ENCODE data around the gene MCM5.
"Not testable (repeated sequence)": the region's sequence is repeated elsewhere in the genome, so short reads cannot be mapped to it uniquely, and the experiment has no call there.

The MCM5 gene

DNA sequence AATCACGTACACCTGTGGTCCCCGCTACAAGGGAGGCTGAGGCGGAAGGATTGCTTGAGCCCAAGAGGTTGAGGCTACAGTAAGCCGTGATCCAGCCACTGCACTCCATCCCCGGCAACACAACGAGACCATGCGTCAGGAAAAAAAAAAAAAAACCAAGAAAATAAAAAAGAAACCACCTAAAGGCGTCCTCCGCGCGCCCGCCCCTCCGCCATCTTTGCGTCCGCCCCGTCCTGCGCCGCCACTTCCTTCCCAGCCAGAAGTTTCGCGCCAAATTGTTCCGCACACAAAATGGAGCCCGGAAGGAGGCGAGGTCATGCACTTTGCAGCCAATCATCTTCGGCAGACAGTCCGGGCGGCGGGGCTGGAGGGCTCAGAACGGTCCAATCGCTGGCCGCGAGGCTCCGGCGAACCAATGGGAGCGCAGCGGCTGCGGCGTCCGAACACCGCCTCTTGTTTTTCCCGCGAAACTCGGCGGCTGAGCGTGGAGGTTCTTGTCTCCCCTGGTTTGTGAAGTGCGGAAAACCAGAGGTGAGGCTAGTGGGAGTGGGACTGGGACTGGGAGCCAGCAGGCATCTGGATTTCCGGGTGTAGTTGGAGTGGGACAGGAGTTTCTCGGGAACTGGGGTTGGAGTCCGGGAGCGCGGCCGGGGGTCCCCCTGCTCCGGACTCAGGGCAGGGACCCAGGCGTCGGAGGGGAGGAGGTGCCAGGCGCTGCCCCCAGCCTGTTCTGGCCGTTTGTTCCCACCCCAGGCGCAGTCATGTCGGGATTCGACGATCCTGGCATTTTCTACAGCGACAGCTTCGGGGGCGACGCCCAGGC is at the start of gene MCM5:
TSS of gene MCM5 (plus strand) at position 463 of the 823 bp plus-strand sequence. CDS start at position 762, 299 bp downstream.
- DNase-seq, result peak; percentile 93 to 96

DNA sequence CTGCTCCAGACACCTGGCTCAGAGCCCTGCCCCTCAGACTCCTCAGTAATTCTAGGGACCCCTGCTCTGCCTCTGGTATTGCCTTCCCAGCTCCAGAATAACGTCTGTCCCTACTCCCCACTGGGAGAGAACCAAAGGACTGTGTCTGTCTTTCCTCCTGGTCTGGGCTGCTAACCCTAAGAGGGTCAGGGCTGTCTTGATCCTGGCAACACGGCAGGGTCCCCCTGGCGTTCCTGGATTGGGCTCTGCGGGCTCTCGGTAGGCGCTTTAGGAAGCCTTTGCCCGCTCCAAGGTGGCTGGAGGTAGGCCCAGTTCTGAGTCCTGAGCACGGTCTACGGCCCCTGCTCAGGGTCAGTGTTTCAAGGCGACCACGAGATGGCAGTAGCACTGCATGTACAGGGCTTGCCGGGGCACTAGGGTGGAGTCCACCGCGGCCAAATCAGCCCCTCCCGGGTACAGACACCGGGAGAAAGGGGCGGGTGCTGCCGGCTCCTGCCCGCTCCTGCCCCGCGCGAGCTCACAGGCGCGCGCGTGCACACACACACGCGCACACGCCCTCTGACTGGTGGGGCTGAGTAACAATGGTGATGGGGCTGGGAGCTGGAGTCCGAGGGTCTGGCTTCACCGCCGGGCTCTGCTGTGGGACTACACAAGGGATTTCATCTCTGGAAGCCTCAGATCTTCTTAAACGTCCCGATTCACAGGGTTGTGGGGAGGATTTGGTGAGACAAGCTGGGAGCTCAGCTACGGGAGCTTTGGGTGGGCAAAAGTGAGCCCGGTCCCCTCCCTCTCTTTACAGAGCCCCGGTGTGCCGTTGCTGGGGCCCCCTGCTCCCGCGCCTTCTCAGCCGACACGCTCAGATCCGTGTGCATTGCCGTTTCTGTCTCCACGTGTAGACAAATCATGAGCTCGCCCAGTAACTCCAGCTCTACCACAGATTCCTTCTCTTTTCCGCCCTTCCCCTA is 49.1 kb upstream of the MCM5 start:
- DNase-seq, result peak; percentile 80 to 81

DNA sequence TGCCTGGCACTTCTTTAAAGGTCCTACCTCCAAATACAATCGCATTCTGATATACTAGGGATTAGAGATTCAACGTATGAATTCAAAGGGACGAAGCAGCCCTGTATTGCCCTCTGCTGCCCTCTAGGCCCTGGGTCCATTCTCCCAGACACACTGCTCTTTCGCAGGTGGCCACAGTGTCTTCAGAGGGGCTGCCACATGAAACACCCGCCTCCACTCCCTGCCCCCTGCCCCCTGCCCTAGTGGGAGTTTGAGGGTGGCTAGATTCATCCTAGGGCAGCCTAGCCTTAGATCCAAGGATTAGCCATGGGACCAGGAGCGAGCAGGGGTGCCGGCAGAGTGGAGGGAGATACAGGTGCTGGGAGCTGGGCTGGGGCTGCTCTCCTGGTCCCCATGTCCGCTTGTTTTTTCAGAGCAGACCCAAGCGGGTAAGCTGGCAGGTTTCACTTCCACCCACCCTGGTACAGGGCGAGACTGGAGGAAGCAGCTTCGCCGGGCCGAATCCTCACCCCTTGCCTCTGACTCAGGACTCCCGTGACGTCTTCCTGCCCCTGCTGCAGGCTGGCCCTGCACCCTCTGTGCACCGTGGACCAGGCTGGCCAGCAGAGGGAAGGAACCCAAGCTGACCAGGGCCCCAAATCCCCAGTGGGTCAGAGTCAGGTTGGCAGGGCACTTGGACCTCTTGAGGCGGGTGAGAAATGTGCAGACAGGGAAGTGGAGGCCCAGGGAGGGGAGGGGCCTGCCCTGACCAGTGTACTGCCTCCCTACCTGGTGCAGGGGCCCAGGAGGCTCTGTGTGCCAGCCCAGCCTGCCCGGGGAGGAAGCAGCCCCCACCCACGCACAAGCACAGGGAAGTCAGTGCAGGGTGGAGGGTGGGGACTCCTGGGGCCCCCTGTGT is 47.5 kb upstream of the MCM5 start:
- DNase-seq, result peak; percentile 44 to 50

DNA sequence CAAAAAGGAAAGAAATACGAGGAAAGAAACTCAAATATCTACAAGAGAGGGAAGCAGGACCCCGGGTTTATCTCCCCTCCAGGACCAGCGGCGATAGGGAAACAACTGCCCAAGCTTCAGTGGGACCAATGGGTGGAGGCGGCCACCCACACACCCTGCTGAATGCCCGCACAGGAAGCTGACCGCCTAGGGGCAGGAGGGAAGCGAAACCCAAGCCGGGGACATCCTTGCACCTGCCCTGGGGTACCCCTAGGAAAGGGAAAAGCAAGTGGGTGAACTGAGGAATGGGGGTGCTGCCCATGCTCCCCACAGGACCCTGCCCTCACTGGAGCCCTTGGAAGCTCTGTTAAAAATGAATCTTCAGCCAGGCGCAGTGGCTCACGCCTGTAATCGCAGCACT is 46.6 kb upstream of the MCM5 start:
- DNase-seq, result no peak

DNA sequence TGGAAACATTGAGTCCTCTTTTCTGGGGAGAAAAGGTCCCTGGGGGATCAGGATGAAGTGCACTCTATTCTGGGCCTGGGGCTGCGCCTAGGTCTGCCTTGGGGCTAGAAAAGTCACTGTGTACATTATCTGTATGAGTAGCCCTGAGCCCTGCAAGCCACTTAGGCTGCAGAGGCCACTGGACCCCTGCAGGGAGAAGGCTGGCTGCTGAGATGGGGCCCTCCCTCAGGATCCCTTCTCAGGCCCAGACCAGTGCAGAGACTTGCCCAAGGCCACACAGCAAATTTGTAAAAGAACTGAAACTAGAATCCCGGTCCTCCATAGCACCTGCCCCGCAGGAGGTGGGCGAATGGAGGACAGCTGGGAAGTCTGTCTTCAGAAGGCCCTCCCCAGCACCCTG is 45.9 kb upstream of the MCM5 start:
- no peak for DNase-seq

DNA sequence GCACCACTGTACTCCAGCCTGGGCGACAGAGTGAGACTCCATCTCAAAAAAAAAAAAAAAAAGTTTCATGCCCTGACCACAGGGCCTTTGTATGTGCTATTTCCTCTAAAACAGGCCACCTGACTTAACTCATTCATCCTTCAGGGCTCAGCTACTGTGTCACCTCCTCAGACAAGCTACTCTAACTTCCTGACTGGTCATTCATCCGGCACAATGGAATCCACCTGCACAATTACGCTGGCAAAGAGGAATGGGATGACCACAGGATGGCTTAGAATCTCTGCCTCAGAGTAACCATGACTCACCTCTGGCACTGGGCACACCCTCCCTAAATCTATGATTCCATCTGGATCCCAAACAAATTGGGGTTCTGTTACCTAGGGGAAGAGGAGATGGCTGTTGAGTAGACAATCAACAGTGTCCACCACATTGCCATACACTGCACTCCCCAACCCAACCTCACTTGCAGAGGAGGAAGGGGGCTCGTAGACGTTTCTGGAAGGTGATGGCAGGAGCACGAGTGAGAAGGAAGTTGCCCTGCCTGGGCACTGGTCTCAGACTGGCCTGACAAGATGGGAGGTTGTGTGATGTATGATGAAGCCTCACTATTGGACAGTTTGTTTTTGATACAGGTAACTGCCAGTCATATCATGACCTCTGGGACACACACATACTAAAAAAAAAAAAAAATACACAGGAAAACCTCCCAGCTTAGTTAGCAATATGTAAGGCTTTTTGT is 41.9 kb upstream of the MCM5 start:
- no peak for DNase-seq

DNA sequence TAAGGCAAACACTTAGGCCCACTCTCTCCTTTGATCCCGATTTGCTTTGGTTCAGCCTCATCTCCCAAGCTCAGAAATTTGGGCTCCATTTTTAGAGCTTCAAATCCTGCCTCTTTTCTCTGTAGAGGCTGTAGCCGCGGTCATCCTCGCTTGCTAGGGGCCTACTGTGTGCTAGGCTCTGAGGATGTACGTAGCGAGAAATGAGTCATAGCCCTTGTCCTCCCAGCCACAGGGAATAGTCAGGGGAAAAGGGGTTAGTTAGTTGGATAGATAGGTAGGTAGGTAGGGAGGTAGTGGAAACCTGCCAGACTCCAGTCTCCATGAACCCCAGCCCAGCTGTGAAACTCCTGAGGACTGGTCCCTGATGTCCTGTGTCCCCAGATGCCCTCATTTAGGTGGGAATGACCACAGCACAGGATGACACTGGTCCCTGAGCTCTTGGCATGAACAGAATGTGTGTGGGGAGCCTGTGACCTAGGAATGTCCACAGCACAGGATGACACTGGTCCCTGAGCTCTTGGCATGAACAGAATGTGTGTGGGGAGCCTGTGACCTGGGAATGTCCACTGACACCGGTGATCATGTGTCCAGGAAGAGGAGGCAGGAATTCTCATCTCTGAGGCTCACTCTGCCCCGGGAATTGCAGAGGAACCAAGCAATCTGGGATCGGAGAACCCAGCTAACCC is 40.4 kb upstream of the MCM5 start:
- DNase-seq, result no peak

DNA sequence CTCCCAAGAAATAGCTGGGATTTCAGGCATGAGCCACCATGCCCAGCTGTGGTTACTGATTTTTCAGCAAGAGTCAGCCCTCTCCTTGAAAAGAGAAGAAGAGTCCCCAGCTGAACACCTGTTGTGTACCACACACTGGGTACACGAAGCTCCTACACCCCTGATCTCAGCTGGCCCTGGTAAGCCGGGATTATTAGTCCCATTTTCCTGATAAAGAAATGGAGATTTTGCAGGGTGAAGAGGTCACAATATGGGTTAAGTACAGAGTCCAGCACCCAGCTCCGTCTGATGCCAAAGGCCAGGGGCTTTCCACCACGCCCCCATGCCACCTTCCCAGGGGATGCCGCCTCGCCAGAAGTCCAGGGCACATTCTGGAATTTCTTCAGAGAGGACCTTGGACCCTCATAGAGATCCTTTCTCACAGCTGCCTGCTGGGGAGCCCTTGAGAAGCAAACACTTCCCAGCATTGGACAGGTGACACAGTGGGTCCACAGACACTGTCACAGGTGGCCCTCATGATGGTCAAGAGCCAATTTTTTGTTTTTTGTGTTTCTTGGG is 38.9 kb upstream of the MCM5 start:
- DNase-seq, result no peak

DNA sequence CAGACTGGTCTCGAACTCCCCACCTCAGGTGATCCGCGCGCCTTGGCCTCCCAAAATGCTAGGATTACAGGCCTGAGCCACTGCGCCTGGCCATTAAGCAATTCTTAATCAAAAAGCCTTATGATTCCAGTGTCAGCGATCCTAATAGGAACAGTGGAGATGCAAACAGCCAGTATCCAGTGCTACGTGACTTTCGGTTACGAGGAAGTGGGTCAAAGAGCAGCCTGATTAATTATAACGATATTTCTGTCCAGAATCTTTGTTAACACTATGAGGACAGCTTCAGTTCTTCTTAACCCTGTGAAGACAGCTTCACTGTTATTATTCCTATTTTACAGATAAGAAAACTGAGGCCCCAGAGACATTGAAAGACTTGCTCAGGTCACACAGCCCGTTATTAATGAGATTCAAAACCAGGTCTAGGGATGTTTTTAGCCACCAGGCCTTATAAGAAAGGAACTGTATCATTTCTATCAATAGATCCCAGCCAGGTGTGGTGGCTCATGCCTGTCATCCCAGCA is 36.3 kb upstream of the MCM5 start:
- no peak for DNase-seq

DNA sequence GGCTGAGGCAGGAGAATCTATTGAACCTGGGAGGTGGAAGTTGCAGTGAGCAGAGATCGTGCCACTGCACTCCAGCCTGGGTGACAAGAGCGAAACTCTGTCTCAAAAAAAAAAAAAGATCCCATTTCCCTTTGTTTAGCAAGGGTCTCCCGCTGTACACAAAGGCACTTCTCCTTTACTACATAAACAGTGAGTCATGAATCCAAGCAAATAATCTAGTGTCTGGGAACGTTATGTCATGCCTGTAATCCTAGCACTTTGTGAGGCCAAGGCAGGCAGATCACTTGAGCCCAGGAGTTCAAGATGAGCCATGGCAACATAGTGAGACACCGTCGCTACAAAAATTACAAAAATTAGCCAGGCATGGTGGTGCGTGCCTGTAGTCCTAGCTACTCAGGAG is 35.7 kb upstream of the MCM5 start:
- not testable (repeated sequence) for DNase-seq

DNA sequence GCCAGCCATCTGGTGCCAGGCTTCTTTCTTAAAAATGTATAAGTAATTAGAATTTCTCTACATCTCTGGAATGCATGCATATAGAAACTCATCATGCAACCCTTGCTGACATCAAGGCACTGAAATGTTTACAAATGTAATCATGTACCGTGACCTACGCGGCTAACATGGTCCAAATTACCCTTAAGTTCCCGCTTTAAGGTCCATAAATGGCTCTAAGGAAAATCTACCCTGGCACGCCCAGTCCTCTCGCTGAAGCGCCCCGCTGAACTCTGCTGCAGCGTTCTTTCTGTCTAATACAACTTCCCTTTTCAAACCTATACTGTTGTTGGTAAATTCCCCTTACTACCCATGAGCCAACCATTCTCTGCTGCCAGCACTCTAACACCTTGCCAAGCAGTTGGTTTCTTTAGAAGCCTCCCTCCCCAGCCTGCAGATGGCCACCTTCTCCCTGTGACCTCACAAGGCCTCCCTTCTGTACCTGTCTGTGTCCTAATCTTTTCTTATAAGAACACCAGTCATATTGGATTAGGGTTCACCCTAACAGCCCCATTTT is 32.5 kb upstream of the MCM5 start:
- no peak for DNase-seq

DNA sequence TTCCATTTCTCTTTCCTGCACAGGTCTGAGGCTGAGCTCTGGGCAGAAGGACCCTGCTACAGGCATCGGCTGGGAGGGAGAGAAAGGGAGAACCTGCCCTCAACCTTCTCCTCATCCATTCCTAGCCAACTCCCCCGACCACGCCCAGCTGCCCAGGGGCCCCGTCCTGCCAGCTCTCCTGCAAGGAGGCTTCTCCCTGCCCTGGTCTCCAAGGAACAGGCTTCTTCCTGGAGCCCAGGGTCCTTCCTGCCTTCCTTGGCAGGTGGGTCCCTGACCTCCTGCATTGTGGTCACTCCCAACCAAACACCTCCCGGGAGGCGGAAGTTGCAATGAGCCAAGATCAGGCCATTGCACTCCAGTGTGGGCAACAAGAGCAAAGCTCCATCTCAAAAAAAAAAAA is 31.6 kb upstream of the MCM5 start:
- DNase-seq, result no peak

DNA sequence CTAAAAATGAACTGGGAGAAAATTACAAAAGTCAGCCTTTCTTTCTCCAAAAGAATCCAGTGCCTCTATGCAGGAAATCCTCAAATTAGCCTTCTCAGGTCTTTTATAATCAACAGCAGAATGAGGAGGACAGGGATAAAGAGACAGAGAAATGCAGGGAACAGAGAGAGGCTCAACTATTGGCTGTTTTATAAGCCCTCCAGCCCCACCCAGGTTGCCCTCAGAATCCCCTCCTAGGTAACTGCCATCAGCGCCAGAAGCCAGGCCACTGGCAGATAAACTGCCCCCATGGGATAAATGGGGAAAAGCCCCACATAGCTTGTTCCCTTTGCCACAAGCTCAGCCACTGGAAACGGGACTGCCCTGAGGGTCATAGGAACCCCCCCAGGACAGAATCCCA is 29.9 kb upstream of the MCM5 start:
- no peak for DNase-seq

DNA sequence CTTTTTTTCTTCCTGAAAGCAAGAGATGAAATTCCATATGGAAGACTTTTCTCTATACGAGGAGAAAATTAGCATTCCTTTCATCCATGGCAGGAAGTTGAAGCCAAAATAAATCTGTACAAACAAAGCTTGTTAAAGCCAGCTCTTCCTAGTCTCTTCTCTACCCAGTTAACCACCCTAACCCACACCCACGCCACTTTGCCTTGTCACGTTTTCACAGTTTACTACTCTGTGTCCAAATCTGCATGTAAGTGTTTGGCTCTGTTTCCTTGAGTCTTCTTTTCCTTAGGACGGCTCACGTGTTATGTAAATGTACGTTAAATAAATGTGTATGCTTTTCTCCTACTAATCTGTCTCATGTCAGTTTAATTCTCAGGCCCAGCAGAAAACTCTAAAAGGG is 26.2 kb upstream of the MCM5 start:
- DNase-seq, result no peak

DNA sequence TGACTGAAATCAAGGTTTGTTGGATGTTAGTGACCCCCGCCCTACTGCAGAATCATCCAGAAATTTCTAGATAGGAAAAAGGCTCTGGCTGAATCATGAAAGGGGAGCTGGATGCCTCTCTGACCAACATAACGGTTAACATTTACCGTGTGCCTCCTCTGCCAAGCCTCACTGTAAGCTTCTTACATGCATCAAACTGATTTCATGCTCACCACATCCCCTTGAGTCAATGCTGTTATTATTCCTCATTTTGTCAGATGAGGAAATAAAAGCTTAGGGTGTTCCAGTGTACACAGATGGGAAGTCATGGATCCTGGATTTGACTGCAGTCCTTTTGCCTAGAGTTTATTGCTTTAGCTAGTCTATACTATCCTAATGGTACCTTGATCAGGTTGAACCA is 24.9 kb upstream of the MCM5 start:
- no peak for DNase-seq

DNA sequence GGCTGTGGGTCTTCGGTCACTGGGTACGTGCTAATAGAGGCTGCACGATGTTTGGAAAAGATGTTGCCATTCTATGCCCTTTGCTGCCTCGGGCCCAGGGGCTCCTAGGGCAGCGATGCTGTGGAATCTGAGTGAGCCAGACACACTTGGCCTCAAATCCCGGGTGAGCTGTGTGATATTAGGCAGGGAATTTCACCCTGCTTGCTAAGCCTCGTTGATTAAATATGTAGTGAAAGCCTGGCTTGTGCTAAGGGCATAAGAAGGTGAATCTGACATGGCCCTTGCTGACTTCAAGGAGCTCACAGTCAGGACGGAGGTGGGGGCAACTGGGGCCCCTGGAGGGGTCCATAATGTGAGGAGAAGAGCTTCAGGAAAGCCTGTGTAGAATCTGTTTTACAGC is 24.4 kb upstream of the MCM5 start:
- no peak for DNase-seq

DNA sequence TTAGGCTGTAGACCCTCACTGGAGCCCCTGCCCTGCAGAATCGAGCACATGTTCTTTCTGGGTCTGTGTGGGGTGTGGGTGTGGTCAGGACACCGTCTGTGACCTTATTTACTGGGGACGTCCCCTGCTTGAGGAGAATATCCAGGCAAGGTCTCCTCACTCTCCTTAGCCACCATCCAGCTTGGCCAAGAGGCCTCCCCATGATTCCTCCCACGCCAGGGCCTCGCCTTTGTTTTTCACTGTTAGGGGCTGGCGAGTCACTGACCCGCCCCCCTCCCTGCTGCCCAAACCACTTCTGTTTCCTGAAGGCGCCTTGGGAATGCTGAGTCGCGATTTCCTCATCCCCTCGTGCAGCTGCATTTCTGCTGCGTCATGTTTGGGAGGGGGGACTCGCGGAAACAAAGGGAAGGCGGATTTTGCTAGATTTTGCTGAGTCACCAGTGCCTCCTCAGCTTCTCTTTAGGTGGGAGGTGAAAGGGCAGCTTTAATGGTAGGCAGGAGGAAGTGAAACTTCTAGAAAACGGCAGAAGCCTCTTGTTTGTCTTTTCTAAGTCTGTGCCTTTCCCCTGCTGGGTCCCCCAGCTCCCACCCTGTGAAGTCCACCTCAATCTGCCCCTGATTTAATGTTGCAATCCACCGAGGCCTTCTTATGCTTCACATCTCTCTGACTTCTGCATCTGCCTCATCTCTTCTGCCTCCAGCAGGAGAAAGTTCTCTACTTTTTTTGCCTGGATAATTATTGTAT is 23.0 kb upstream of the MCM5 start:
- peak in 1 of 2 experiments; percentile 58 for DNase-seq

DNA sequence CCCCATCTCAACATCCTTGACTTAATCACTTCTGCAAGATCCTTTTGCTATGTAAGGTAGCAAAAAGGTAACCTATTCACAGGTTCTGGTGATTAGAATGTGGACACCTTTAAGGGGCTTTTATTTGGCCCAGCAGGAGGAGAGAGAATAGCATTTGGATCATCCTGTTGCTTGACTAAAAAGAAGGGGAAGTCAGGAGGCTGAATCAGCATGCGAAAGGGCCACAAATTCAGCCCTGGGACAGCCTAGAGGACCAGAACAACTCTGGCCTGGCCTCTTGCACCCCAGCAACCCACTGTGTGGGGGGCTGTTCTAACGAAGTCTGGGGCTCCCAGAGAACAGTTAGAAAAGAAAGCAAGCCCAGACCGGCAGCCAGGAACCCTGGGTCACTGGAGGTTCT is 22.2 kb upstream of the MCM5 start:
- no peak for DNase-seq

DNA sequence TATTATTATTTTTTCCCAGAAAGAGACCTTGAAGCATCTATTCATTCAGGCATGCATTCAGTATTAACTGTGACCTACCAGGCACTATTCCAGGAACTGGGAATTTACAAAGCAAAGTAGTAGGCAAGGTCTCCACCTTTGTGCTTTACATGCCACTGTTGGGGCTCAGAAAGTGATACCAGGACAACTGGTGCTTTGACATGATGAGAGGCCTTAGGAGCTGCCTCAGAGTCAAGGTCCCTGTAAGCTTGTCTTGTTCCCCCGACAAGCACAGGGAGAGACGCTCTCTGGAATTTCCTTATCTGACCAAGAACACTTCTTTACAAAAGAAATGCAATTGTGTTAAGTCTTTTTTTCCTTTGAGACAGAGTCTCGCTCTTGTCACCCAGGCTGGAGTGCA is 21.3 kb upstream of the MCM5 start:
- no peak for DNase-seq
